K562 (cell line): Measurements from ENCODE around the gene FIBP. TPM values are rescaled to one million over a fixed set of nuclear protein-coding genes. Genes with fewer than 3 reads are reported as not detected.

Experiments
- BCL6 ChIP-seq: fragments of 250-450 bp; sonication (Bioruptor Pico); IDR thresholded peaks from 2 replicates; pipeline ENCODE4 v1.4.0; 2020
- HDAC3 ChIP-seq: fragments of 450-650 bp; IDR thresholded peaks from 2 replicates; pipeline ENCODE4 v1.6.1; 2018; ENCODE audit warnings: borderline replicate concordance, mild to moderate bottlenecking, moderate library complexity; ENCODE audit not compliant: partially characterized antibody
- RBM15 ChIP-seq: fragments of 200-400 bp; formaldehyde crosslinking; IDR thresholded peaks from 2 replicates; pipeline ENCODE4 v1.6.1; 2018; ENCODE audit warnings: mild to moderate bottlenecking, low read length, moderate library complexity; ENCODE audit not compliant: insufficient read depth
- REST ChIP-seq, 2 experiments: fragments of 450-650 bp; formaldehyde crosslinking in 1 of 2; IDR thresholded peaks; 2 replicates each; pipeline versions ENCODE4 v1.4.0 to v1.6.1; 2014 to 2020; ENCODE audit warnings: mild to moderate bottlenecking in 2 of 2, borderline replicate concordance in 1 of 2, low read depth in 1 of 2
- THRAP3 ChIP-seq: fragments of 450-650 bp; IDR thresholded peaks from 2 replicates; pipeline ENCODE4 v1.6.1; 2016; ENCODE audit warnings: mild to moderate bottlenecking, inconsistent platforms, borderline replicate concordance
- ZBTB49 ChIP-seq: sonication (generic); formaldehyde crosslinking; IDR thresholded peaks from 2 replicates; pipeline ENCODE4 v1.8.0; 2022; ENCODE audit warnings: missing genetic modification reagents, mild to moderate bottlenecking, borderline replicate concordance
- ZKSCAN8 ChIP-seq: fragments of 200-800 bp; sonication (Bioruptor generic); IDR thresholded peaks from 2 replicates; pipeline ENCODE4 v1.6.1; 2016; ENCODE audit warnings: missing genetic modification characterization, missing compliant biosample characterization
- polyA plus RNA-seq, 8 experiments: library from polyadenylated mRNA; depleted of rRNA in 4 of 8; stranded (reverse) in 5 of 8; unstranded in 3 of 8; fragments of >200 nt; fragmentation: Nextera tagmentation in 2 of 8; fragmentation: Illumina TruSeq in 1 of 8; extraction: Ambion mirVana in 2 of 8; extraction: Trizol in 1 of 8; gene quantifications; 2 replicates each; pipeline versions ENCODE4 v1.2.1 to v1.2.3, GENCODE V29; 2011 to 2014; ENCODE audit warnings: inconsistent platforms in 1 of 8, missing spikeins in 1 of 8
- total RNA-seq, 7 experiments: library from RNA; depleted of rRNA in 6 of 7; stranded (reverse); fragments of >200 nt in 6 of 7; fragmentation: Illumina TruSeq in 2 of 7; extraction: Trizol in 2 of 7; gene quantifications; 2 replicates each; pipeline versions ENCODE4 v1.2.1 to v1.2.3, GENCODE V29; 2011 to 2021; ENCODE audit warnings: low replicate concordance in 1 of 7
- TF ChIP-seq, protein P1 (sequence below), 2 experiments: fragments of 450-650 bp in 1 of 2; IDR thresholded peaks; 2 replicates each; pipeline ENCODE4 v1.6.1; 2011 to 2017; ENCODE audit warnings: low read depth in 2 of 2, antibody characterized with exemption in 1 of 2, borderline replicate concordance in 1 of 2, low read length in 1 of 2, mild to moderate bottlenecking in 1 of 2, mixed read lengths in 1 of 2; ENCODE audit not compliant: control insufficient read depth in 1 of 2
- TF ChIP-seq, protein P2 (sequence below): fragments of 200-800 bp; sonication (Bioruptor generic); IDR thresholded peaks from 2 replicates; pipeline ENCODE4 v1.6.1; 2017; ENCODE audit warnings: missing genetic modification characterization, missing compliant biosample characterization

Gene FIBP
- total and polyA plus RNA-seq, 9 of the 15 experiments (the other 6 are each of a cell fraction or from before 2014, with no cell fraction given): 41.2 to 79.2 (median 48.6) TPM

- TF ChIP-seq, protein P1, sequence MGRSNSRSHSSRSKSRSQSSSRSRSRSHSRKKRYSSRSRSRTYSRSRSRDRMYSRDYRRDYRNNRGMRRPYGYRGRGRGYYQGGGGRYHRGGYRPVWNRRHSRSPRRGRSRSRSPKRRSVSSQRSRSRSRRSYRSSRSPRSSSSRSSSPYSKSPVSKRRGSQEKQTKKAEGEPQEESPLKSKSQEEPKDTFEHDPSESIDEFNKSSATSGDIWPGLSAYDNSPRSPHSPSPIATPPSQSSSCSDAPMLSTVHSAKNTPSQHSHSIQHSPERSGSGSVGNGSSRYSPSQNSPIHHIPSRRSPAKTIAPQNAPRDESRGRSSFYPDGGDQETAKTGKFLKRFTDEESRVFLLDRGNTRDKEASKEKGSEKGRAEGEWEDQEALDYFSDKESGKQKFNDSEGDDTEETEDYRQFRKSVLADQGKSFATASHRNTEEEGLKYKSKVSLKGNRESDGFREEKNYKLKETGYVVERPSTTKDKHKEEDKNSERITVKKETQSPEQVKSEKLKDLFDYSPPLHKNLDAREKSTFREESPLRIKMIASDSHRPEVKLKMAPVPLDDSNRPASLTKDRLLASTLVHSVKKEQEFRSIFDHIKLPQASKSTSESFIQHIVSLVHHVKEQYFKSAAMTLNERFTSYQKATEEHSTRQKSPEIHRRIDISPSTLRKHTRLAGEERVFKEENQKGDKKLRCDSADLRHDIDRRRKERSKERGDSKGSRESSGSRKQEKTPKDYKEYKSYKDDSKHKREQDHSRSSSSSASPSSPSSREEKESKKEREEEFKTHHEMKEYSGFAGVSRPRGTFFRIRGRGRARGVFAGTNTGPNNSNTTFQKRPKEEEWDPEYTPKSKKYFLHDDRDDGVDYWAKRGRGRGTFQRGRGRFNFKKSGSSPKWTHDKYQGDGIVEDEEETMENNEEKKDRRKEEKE (IDR thresholded peaks at IDR 0.05; ENCODE audit: borderline replicate concordance in 1 of 2, control insufficient read depth in 1 of 2, low read depth in 2 of 2, low read length in 1 of 2): no peak
- no peak for TF ChIP-seq ZBTB49 (CRISPR knock-in tag)
- no peak for TF ChIP-seq REST (IDR thresholded peaks at IDR 0.05; ENCODE audit: borderline replicate concordance)
- no peak for TF ChIP-seq REST (CRISPR knock-in tag; IDR thresholded peaks at IDR 0.05; ENCODE audit: low read depth)
- no peak for TF ChIP-seq THRAP3
- no peak for TF ChIP-seq BCL6 (CRISPR knock-in tag)
- TF ChIP-seq RBM15: no peak
- no peak for TF ChIP-seq HDAC3
- TF ChIP-seq, protein P2, sequence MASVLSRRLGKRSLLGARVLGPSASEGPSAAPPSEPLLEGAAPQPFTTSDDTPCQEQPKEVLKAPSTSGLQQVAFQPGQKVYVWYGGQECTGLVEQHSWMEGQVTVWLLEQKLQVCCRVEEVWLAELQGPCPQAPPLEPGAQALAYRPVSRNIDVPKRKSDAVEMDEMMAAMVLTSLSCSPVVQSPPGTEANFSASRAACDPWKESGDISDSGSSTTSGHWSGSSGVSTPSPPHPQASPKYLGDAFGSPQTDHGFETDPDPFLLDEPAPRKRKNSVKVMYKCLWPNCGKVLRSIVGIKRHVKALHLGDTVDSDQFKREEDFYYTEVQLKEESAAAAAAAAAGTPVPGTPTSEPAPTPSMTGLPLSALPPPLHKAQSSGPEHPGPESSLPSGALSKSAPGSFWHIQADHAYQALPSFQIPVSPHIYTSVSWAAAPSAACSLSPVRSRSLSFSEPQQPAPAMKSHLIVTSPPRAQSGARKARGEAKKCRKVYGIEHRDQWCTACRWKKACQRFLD (CRISPR knock-in tag): no peak
- TF ChIP-seq ZKSCAN8 (CRISPR knock-in tag): no peak
Measured at GRCh38 chr11:65847746-65848145, 40.5 kb downstream of the FIBP start (continued).
